Left renal cortex interstitium (tissue), 4 donors: ENCODE data around the gene CDY2A. TPM values are rescaled to one million over a fixed set of nuclear protein-coding genes. Genes with fewer than 3 reads are reported as not detected.
"Not testable (repeated sequence)": the region's sequence is repeated elsewhere in the genome, so short reads cannot be mapped to it uniquely, and the experiment has no call there.

Experiments
- DNase-seq, 4 donors: peaks; one replicate each; pipeline ENCODE4 v3.0.0-alpha.2; 2013; ENCODE audit warnings: low read depth in 4 of 4, low spot score in 2 of 4, missing footprints in 1 of 4
- polyA plus RNA-seq, 4 donors: library from polyadenylated mRNA; unstranded; fragments of 120-200 nt; gene quantifications; one replicate each; pipeline ENCODE4 v1.2.1, GENCODE V29; 2013; ENCODE audit not compliant: insufficient read length in 4 of 4

The CDY2A gene, protein sequence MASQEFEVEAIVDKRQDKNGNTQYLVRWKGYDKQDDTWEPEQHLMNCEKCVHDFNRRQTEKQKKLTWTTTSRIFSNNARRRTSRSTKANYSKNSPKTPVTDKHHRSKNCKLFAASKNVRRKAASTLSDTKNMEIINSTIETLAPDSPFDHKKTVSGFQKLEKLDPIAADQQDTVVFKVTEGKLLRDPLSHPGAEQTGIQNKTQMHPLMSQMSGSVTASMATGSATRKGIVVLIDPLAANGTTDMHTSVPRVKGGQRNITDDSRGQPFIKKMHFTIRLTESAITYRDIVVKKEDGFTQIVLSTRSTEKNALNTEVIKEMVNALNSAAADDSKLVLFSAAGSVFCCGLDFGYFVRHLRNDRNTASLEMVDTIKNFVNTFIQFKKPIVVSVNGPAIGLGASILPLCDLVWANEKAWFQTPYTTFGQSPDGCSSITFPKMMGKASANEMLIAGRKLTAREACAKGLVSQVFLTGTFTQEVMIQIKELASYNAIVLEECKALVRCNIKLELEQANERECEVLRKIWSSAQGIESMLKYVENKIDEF
- polyA plus RNA-seq, result not detected

- not testable (repeated sequence) for DNase-seq
Observed at GRCh38 chrY:18025487-18025886, at the start of gene CDY2A. Gene CDY2A, plus strand, starts transcription at chrY:18025787. Its CDS starts 328 bp downstream, at chrY:18026115.

GRCh38 chrY:17997586-17997985 is 28.0 kb upstream of the CDY2A start:
- DNase-seq, result not testable (repeated sequence)

GRCh38 chrY:17998266-17998665 is 27.3 kb upstream of the CDY2A start:
- not testable (repeated sequence) for DNase-seq

DNA sequence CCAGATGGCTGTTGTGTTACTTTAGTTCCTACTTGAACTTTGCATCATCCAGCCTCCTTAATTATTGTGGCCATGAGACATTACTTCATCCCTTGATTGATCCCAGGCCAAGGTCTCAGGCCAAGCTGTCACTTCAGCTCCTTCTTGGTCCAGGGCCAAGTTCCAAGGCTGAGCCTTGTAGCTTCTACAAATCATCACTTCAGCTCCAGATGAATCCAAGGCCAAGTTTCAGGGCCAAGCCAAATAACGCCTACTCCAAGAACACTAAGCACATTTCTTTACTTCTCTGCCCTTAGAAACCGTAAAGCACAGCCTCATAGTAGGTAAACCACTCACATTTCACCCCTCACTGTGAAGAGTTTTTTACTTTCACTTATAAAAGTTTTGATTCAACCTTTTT is 1.7 kb upstream of the CDY2A start:
- not testable (repeated sequence) for DNase-seq

DNA sequence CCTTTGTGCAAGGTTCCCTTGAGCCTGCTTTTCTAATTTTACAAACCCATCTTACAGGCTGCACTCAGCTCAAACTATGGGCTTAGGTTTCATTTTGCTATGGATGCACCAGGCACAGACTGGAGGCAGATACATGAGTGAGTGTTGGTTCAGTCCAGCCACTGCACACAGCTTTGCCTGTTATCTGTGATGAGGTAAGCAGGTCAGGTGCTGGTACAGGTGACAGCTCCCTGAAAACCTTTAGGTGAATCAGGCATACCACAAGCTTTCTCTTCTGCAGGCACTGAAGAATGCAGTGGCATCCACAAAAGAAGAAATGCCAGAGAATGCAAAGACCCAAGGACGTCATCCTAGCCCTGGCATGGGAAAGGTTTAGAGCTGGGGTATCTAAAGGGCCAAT is 3.3 kb downstream of the CDY2A start:
- DNase-seq, result not testable (repeated sequence)

DNA sequence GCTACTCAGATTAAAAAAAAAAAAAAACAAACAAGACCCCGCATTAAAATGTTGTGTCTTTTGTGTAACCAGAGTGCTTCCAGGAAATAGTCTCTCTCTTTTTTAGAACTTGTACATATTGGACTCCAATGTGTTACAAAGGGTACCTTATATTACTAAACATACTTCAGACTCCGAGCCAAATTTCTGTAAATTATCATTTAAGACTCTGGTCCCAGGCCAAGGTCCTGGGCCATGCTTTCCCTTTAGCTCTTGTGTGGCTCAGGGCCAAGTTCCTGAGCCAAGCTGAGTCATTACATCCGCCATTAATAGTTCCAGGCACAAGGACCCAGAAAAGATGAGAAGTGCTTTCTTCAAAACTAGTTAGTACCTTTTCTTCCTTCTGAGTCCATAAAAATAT is 4.6 kb downstream of the CDY2A start:
- not testable (repeated sequence) for DNase-seq

- DNase-seq, result not testable (repeated sequence)
Observed at GRCh38 chrY:18034100-18034814, 8.7 kb downstream of the CDY2A start.

DNA sequence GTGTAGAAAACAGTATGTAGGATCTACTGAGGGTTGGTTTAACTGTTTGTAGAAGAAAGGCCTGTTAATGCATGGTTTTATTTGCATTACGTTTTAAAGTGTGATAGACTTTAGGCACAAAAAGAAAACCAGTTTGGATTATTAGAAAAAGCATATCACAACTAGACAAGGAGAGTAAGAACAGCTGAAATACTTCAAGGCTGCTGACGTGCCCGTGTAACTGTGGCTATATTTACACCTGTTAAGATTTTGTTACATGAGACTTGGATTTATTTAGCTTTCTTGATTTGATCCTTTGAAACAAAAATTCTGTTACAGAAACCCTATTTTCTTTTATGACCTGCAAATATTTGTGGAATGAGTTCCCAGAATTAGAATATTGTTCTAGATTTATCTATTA is 9.3 kb downstream of the CDY2A start:
- not testable (repeated sequence) for DNase-seq

GRCh38 chrY:18044990-18045389 is 19.4 kb downstream of the CDY2A start:
- DNase-seq, result not testable (repeated sequence)

GRCh38 chrY:18048149-18049040 is 22.8 kb downstream of the CDY2A start:
- DNase-seq, result not testable (repeated sequence)

DNA sequence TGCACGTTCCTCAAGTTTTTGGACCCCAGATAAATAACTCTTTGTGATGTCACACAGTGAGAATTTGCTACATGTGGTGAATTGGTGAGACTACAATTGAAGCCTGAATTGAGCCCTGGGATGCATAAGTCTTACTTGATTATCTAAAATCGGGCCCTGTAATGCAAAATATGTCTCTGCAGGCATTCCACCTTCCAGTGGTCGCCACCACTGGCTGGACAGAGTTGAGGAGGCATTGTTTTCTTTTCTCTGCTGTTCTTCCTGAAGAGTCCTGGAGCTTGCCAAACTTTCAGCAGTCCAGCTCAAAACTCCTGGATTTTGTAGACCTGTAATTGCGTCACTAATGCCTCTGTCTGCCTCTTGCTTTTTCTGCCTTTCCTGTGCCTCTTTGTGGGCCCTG is 23.5 kb downstream of the CDY2A start:
- DNase-seq, result not testable (repeated sequence)

GRCh38 chrY:18056473-18056872 is 30.9 kb downstream of the CDY2A start:
- DNase-seq, result not testable (repeated sequence)

DNA sequence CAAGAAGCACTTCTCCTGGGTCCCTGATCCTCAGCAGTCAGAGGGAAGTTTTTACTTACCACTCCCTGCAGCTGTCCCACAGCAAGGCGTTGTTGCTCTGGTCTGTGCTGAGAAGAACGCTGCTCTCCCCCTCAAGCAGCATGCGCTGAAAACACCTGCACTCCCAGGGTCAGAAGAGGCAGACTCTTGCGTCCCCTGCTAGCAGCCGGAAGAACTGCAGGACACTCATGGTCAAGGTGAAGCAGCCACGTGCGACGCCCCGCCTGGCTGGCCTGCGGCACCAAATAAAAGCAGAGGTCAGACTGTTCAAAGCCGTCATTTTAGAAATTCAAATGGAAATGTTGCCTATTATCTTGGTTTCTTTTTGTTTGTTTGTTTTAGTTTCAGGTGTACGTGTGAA is 47.9 kb downstream of the CDY2A start:
- not testable (repeated sequence) for DNase-seq

Other genes with a start within 250 kb of the CDY2A start
- gene CDY2B, start 145.6 kb upstream of the CDY2A start, polyA plus RNA-seq, result not detected